NCI-H446 treated with DMSO at 0.1 percent for 48 hours (cell line): ENCODE measurements around the gene ATP8A2.

Source experiments
- DNase-seq: peaks from one replicate; lab custom pipeline; 2025; lab: John Stamatoyannopoulos, UW

ATP8A2 gene

GRCh38 chr13:26015271-26016125 lies 643.7 kb downstream of the ATP8A2 start:
- DNase-seq = no peak

GRCh38 chr13:26016189-26016588 lies 644.4 kb downstream of the ATP8A2 start:
- no peak for DNase-seq

GRCh38 chr13:26017196-26017921 lies 645.6 kb downstream of the ATP8A2 start:
- no peak for DNase-seq

- no peak for DNase-seq
Observed at GRCh38 chr13:26017932-26018665, 646.3 kb downstream of the ATP8A2 start.

- no peak for DNase-seq
Observed at GRCh38 chr13:26019251-26019650, 647.5 kb downstream of the ATP8A2 start.

GRCh38 chr13:26019881-26020870 lies 648.4 kb downstream of the ATP8A2 start:
- no peak for DNase-seq

GRCh38 chr13:26020891-26021290 lies 649.1 kb downstream of the ATP8A2 start:
- no peak for DNase-seq

- DNase-seq = no peak
Observed at GRCh38 chr13:26021516-26021915, 649.7 kb downstream of the ATP8A2 start.

- DNase-seq = no peak
Observed at GRCh38 chr13:26021956-26022355, 650.2 kb downstream of the ATP8A2 start.

- peak; percentile 56 for DNase-seq
Observed at GRCh38 chr13:26022538-26023292, 650.9 kb downstream of the ATP8A2 start.

GRCh38 chr13:26024558-26024957 lies 652.8 kb downstream of the ATP8A2 start:
- DNase-seq = no peak

GRCh38 chr13:26025196-26025595 lies 653.4 kb downstream of the ATP8A2 start:
- no peak for DNase-seq

GRCh38 chr13:26025771-26026170 lies 654.0 kb downstream of the ATP8A2 start:
- no peak for DNase-seq

GRCh38 chr13:26026211-26026610 lies 654.4 kb downstream of the ATP8A2 start:
- DNase-seq = no peak

- no peak for DNase-seq
Observed at GRCh38 chr13:26029581-26030136, 657.9 kb downstream of the ATP8A2 start.

- no peak for DNase-seq
Observed at GRCh38 chr13:26030331-26030730, 658.6 kb downstream of the ATP8A2 start.

- no peak for DNase-seq
Observed at GRCh38 chr13:26034018-26034417, 662.2 kb downstream of the ATP8A2 start.

GRCh38 chr13:26036383-26036782 lies 664.6 kb downstream of the ATP8A2 start:
- no peak for DNase-seq

- no peak for DNase-seq
Observed at GRCh38 chr13:26037302-26037701, 665.5 kb downstream of the ATP8A2 start.

GRCh38 chr13:26038931-26039475 lies 667.2 kb downstream of the ATP8A2 start:
- no peak for DNase-seq
